Breast epithelium (tissue), 4 donors: ENCODE measurements around the gene ZNF423. TPM values are rescaled to one million over a fixed set of nuclear protein-coding genes. Genes with fewer than 3 reads are reported as not detected.
A peak's percentile ranks its signal among the peaks of the same experiment; 100 is the strongest.

Source experiments
- DNase-seq, 2 donors: peaks; one replicate each; pipeline ENCODE4 v3.0.0-alpha.2; 2019; ENCODE audit warnings: low spot score in 2 of 2
- H3K27ac ChIP-seq, 2 donors: fragments of 200-600 bp; sonication (generic) in 1 of 2; one replicate each; pipeline ENCODE4 v1.5.1; 2016 to 2019; ENCODE audit warnings: mild to moderate bottlenecking in 1 of 2
- H3K27me3 ChIP-seq, 2 donors: fragments of 200-600 bp; sonication (generic) in 1 of 2; one replicate each; pipeline versions ENCODE4 v1.5.1 to v1.6.0; 2017 to 2019; ENCODE audit warnings: control low read depth in 1 of 2, mild to moderate bottlenecking in 1 of 2
- H3K36me3 ChIP-seq: fragments of 200-600 bp; one replicate; pipeline ENCODE4 v1.5.1; 2019
- H3K4me1 ChIP-seq, 2 donors: fragments of 200-600 bp; sonication (generic); one replicate each; pipeline ENCODE4 v1.5.1; 2016 to 2019; ENCODE audit warnings: control low read depth in 1 of 2
- H3K4me3 ChIP-seq, 3 donors: fragments of 200-600 bp; sonication (generic); 1 replicate in 2 of 3; 2 replicates in 1 of 3; pipeline ENCODE4 v1.5.1; 2016 to 2019; ENCODE audit warnings: mild to moderate bottlenecking in 3 of 3, moderate library complexity in 2 of 3
- H3K9me3 ChIP-seq, 2 donors: fragments of 200-600 bp; sonication (generic) in 1 of 2; one replicate each; pipeline ENCODE4 v1.5.1; 2016 to 2019; ENCODE audit warnings: control low read depth in 1 of 2
- CTCF ChIP-seq, 3 donors: fragments of 450-650 bp; IDR thresholded peaks; one replicate each; pipeline ENCODE4 v1.5.1; 2016 to 2017; ENCODE audit warnings: antibody characterized with exemption in 3 of 3, mild to moderate bottlenecking in 3 of 3, moderate library complexity in 3 of 3
- POLR2A ChIP-seq: fragments of 450-650 bp; IDR thresholded peaks from one replicate; pipeline ENCODE4 v1.6.1; 2016; ENCODE audit warnings: antibody characterized with exemption, mild to moderate bottlenecking, moderate library complexity
- POLR2AphosphoS5 ChIP-seq, 3 donors: sonication (generic); formaldehyde crosslinking; IDR thresholded peaks; one replicate each; pipeline ENCODE4 v1.6.1; 2017; ENCODE audit warnings: antibody characterized with exemption in 3 of 3
- intact Hi-C: fragments of 100-400 bp; cut with DNase I; formaldehyde crosslinking; loops from one replicate; pipeline ENCODE4 v1.15.1; 2023; ENCODE audit warnings: low total_unique reads
- total RNA-seq, 3 donors: library from RNA; depleted of rRNA; stranded (reverse); fragments of >200 nt; gene quantifications; one replicate each; pipeline ENCODE4 v1.1.0, GENCODE V29; 2016

ZNF423 gene
- total RNA-seq, 3 donors from 2014 or later: 4.7 to 8.0 (median 5.9) TPM

GRCh38 chr16:49492896-49493626 lies 362.9 kb downstream of the ZNF423 start:
- TF ChIP-seq POLR2AphosphoS5 (IDR thresholded peaks at IDR 0.05): no peak
- no peak for TF ChIP-seq CTCF (IDR thresholded peaks at IDR 0.05)
- TF ChIP-seq POLR2A: no peak
- Histone ChIP-seq H3K4me3 (peak overlapping the region in 1 of 3 donors; percentile 75), H3K27ac (peak overlapping the region in 1 of 2 donors; percentile 85), H3K36me3 (no peaks in the 10 kb centered on the region), H3K9me3 (no peaks in the 10 kb centered on the region), H3K4me1 (peaks cover 0 to 2% of the 10 kb centered on the region in 2 donors), H3K27me3 (no peaks in the 10 kb centered on the region)
- DNase-seq: no peak
- intact Hi-C loops: no loop called here

- intact Hi-C loops: no loop called here
- Histone ChIP-seq H3K36me3 (no peaks in the 10 kb centered on the region), H3K4me1 (peaks cover 0 to 2% of the 10 kb centered on the region in 2 donors), H3K27me3 (no peaks in the 10 kb centered on the region), H3K9me3 (no peaks in the 10 kb centered on the region), H3K4me3 (peak overlapping the region; percentile 36 to 75 (median 48)), H3K27ac (peak overlapping the region; percentile 49 to 85)
- peak; percentile 69 to 79 for DNase-seq
- peak; percentile 72 to 86 (median 83) for TF ChIP-seq CTCF (IDR thresholded peaks at IDR 0.05)
- TF ChIP-seq POLR2A: no peak
- TF ChIP-seq POLR2AphosphoS5 (IDR thresholded peaks at IDR 0.05): no peak
Measured at GRCh38 chr16:49491771-49492761, 363.8 kb downstream of the ZNF423 start.

GRCh38 chr16:49491106-49491670 lies 364.7 kb downstream of the ZNF423 start:
- Histone ChIP-seq H3K9me3 (no peaks in the 10 kb centered on the region), H3K27me3 (no peaks in the 10 kb centered on the region), H3K27ac (peak overlapping the region; percentile 49 to 85), H3K36me3 (no peaks in the 10 kb centered on the region), H3K4me1 (peaks cover 0 to 2% of the 10 kb centered on the region in 2 donors), H3K4me3 (peak overlapping the region in 2 of 3 donors; percentile 48 to 75)
- intact Hi-C loops: no loop called here
- peak; percentile 22 to 32 for DNase-seq
- TF ChIP-seq CTCF (IDR thresholded peaks at IDR 0.05) (no peak), POLR2AphosphoS5 (IDR thresholded peaks at IDR 0.05) (no peak), POLR2A (no peak)

DNA sequence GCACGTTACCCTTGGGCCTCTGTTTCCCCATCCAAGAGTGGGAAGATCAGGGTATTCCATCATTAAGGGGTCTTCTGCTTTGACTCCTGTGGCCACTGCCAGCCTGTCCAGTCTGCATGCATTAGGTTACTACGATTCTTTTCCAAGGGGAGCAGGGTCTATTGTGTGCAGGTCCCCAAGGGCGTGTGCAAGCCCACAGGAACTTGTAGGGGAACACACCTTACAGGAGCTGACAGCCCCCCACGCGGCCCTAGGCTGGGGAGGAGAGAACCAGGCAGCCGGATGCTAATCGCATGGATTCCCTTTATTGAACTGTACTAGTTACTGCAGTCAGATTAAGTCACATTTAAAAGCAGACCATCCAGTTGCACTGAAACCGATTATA lies 365.6 kb downstream of the ZNF423 start:
- no peaks in the 10 kb centered on the region for H3K36me3 ChIP-seq
- peaks cover 0 to 2% of the 10 kb centered on the region in 2 donors for H3K4me1 ChIP-seq
- H3K27ac ChIP-seq: no peak overlapping the region
- DNase-seq: no peak
- no peaks in the 10 kb centered on the region for H3K9me3 ChIP-seq
- intact Hi-C loops: no loop called here
- H3K4me3 ChIP-seq: no peak overlapping the region
- TF ChIP-seq POLR2A (no peak), POLR2AphosphoS5 (IDR thresholded peaks at IDR 0.05) (no peak), CTCF (IDR thresholded peaks at IDR 0.05) (no peak)
- H3K27me3 ChIP-seq: no peaks in the 10 kb centered on the region
